Thyroid gland (tissue), 4 donors: ENCODE measurements around the gene MED12.

Experiments used
- POLR2A ChIP-seq, 2 donors: fragments of 450-650 bp; IDR thresholded peaks; one replicate each; pipeline ENCODE4 v1.6.1; 2017; ENCODE audit warnings: antibody characterized with exemption in 2 of 2, mild to moderate bottlenecking in 2 of 2, moderate library complexity in 1 of 2
- TF ChIP-seq, protein P1 (sequence below), 6 experiments: fragments of 200-600 bp in 3 of 6; fragments of 450-650 bp in 3 of 6; sonication (generic) in 3 of 6; IDR thresholded peaks; one replicate each; pipeline ENCODE4 v1.5.1; 2016 to 2019; ENCODE audit warnings: antibody characterized with exemption in 6 of 6, mild to moderate bottlenecking in 2 of 6, inconsistent platforms in 1 of 6, moderate library complexity in 1 of 6

DNA sequence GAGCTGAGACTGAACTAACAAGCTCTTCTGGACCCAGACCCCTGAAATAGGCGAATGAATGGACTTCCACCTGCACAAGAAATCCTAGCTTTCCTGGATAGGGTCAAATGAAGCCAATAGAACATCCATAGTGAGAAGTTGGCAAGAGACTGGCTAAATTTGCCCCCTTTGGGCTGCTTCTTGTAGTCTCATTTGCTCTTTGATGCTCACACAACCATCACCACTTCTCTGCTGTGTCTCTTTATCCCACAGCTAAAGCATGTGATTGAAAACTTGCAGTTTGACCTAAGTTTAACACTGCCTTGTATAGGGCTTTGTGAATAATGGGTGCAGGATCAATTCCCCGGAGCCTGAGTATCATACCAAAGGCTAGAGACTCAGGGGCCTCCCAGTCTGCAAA is 64.5 kb downstream of the MED12 start:
- TF ChIP-seq, protein P1, sequence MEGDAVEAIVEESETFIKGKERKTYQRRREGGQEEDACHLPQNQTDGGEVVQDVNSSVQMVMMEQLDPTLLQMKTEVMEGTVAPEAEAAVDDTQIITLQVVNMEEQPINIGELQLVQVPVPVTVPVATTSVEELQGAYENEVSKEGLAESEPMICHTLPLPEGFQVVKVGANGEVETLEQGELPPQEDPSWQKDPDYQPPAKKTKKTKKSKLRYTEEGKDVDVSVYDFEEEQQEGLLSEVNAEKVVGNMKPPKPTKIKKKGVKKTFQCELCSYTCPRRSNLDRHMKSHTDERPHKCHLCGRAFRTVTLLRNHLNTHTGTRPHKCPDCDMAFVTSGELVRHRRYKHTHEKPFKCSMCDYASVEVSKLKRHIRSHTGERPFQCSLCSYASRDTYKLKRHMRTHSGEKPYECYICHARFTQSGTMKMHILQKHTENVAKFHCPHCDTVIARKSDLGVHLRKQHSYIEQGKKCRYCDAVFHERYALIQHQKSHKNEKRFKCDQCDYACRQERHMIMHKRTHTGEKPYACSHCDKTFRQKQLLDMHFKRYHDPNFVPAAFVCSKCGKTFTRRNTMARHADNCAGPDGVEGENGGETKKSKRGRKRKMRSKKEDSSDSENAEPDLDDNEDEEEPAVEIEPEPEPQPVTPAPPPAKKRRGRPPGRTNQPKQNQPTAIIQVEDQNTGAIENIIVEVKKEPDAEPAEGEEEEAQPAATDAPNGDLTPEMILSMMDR (IDR thresholded peaks at IDR 0.05), result no peak
- no peak for TF ChIP-seq POLR2A (IDR thresholded peaks at IDR 0.05)
